ENCODE data around the gene CNTNAP2.

DNA sequence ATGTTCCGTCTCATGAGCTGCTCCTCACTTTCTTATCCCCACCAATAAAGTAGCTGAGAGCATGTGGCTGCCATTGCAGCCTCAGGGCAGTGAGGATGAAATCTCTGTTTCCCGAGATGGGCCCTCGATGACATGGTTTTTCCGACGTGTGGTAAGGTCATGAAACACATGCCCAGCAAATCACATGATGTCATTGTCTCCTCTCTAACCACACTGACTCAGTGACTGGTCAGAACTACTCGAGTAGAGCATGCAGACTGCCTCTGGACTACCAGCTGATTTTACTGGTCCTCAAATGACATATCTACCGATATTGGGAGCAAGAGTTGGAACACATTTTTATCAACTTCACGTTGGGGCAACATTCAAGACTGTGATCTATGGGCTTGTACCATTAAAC lies 786.1 kb downstream of the CNTNAP2 start:
- TF ChIP-seq POLR2A (IDR thresholded peaks at IDR 0.05; ENCODE audit: low read length) (no peak), GATA1 (IDR thresholded peaks at IDR 0.05; ENCODE audit: low read depth, low read length) (no peak)
